GM19452 (cell line): Measurements from ENCODE around the gene TAS2R40.
"Not testable (repeated sequence)": the region's sequence is repeated elsewhere in the genome, so short reads cannot be mapped to it uniquely, and the experiment has no call there.

ENCODE experiments used
- ATAC-seq: cut with Tn5 transposase; IDR thresholded peaks from one replicate; pipeline ENCODE4 v1.9.1; 2021; ENCODE audit not compliant: unreplicated experiment

TAS2R40 gene

GRCh38 chr7:143248761-143249354 lies 27.0 kb downstream of the TAS2R40 start:
- no peak for ATAC-seq

DNA sequence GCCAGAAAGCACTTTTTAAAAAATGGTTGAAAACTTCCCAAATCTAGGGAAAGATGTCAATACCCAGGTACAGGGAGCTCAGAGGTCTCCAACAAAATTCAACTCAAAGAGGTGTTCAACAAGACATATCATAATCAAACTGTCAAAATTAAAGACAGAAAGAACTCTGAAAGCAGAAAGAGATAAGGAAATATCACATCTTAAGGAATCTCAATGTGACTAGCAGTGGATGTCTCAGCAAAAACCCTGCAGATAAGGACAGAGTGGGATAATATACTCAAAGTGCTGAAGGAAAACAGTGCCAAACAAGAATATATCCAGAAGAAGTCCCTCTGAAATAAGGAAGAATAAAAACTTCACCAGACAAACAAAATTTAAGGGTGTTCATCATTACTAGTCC lies 28.4 kb downstream of the TAS2R40 start:
- ATAC-seq, result no peak

GRCh38 chr7:143250822-143251221 lies 29.0 kb downstream of the TAS2R40 start:
- ATAC-seq, result no peak

DNA sequence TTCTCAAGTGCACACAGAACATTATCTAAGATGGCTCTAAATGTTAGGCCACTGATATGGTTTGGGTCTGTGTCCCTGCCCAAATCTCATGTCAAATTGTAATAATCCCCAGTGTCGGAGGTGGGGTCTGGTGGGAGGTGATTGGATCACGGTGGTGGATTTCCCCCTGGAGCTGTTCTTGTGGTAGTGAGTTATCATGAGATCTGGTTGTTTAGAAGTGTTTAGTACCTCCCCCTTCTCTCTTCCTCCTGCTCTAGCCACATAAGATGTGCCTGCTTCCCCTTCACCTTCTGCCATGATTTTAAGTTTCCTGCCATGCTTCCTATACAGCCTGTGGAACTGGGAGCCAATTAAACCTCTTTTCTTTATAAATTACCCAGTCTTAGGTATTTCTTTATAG lies 30.2 kb downstream of the TAS2R40 start:
- no peak for ATAC-seq

DNA sequence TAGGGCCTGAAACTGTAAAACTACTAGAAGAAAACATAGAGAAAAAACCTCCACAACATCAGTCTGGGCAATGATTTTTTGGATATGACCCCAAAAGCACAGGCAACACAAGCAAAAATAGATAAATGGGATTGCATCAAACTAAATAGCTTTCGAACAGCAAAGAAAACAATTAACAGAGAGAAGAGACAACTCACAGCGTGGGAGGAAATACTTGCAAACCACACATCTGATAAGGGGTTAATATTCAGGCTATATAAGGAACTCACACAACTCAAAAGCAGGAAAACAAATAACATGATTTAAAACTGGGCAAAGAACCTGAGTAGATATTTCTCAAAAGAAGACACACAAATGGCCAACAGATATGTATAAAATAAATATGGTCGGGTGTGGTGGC lies 33.7 kb downstream of the TAS2R40 start:
- ATAC-seq, result no peak

DNA sequence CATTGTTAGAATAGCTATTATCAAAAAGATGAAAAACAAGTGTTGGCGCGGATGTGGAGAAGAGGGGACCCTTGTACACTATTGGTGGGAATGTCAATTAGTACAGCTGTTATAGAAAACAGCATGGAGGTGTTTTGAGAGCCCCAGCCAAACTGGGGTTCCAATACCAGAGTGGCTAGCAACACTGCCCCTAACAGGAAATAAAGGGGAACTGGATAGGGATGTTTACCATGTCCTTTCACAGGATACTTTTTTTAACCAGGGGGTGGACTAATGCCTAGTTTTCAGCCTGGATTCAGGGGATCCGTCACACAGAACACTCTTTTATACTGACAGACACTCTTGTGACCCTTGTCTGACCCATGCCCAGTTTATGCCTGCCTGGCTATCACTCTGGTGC lies 34.5 kb downstream of the TAS2R40 start:
- ATAC-seq, result no peak

DNA sequence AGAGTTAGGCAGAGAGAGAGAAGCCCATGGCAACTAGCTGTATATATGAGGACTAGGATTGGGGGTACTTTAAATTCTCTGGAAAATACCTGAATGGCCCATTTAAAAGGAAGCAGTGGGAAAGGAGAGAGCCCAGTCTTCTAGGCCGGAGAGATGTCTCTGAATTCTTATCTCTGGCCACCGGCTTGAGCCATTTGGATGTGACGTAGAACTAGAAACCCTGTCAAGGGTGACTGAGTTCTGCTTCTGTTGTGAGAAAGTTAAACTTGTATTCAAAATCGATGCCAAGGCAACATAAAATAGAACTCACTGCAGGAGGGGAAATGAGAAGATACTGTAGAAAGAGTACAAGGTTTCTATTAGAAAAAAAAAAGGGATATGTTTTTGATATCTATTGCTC lies 35.1 kb downstream of the TAS2R40 start:
- ATAC-seq, result peak; percentile 90

DNA sequence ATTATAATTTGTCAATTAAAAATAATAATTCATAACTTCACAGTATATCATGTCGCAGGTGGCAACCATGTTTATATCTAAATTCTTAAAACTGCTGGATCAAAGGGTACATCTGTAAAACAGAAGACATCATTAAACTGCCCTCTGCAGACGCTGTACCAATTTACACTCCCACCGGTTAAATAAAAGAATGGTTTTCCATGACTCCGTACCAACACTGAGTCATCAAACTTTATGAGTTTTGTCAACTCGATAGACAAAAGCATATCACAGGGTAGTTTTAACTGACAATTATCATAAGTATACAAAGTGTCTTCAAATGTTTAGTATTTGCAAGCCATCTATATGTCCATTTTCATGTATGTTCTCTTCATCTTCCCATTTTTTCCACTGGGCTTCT lies 35.7 kb downstream of the TAS2R40 start:
- no peak for ATAC-seq

DNA sequence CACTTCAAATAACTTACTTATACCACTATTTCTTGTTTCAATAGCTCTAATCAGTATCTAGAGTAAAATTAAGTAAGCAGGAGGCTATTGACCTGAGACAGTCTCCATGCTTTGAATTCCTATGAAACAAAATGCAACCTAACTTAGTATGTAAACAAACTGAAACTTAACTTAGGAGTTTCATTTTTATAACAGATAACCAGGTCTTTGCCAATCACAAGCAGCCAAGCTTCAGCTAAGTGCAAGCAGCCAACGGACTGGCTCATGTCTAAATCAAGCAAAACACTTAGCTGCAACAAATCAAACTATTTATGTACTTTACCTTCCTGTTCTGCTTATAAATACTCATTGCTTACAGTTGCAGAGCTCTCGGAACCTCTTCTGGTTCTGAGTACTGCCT lies 37.0 kb downstream of the TAS2R40 start:
- no peak for ATAC-seq

DNA sequence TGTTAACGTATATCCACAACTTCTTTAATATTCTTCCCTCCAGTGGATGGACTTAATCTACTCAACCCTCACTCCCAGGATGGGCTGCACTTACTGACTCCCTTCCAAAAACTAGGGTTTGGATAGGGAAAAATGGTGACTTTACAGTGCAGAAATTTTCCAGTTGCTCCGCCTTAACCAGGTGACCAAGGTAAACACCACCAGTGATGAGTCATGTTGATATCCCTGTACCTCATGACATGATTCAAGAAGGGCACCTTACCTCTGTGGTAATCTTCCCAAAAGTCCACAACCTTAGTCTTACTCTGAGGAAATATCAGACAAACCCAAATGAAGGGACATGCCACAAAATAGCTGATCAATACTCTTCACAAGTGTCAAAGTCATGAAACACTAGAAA lies 37.9 kb downstream of the TAS2R40 start:
- ATAC-seq, result no peak

GRCh38 chr7:143261901-143262300 lies 40.1 kb downstream of the TAS2R40 start:
- ATAC-seq, result no peak

GRCh38 chr7:143263266-143264195 lies 41.7 kb downstream of the TAS2R40 start, which contains the start of gene GSTK1:
Gene GSTK1, plus strand, starts transcription at chr7:143263441. Its CDS starts 73 bp downstream, at chr7:143263514.
- ATAC-seq, result peak; percentile 96

GRCh38 chr7:143264196-143264568 lies 42.3 kb downstream of the TAS2R40 start:
- ATAC-seq, result not testable (repeated sequence)

DNA sequence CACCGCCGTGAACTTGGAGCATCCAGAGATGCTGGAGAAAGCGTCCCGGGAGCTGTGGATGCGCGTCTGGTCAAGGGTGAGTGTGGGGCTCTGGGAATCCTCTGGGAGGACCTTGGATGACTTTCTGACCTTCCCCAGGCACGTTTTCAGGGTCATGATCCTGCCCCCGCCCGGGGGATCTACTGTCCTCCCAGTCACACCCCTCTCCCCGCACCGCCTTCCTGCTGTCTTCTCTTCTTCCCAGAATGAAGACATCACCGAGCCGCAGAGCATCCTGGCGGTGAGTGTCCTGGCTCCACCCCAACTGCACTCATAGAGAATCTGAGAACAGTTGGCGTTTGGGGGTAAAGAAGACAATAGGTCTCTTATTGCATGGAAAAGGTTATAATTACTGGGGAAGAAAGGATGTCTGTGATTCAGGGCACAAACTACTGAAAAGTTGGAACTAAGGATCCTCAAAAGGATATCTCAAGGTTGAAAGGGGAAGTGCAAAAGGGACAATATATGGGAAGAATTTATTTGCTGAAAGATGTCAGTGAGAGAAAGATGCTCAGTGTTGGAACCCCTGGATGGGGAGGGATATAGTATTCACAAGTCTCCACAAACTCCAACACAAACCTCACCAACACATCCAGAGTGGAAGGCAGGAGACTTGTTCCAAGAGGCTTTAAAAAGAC lies 43.3 kb downstream of the TAS2R40 start:
- no peak for ATAC-seq

GRCh38 chr7:143269251-143269650 lies 47.4 kb downstream of the TAS2R40 start:
- ATAC-seq, result no peak

GRCh38 chr7:143271240-143271639 lies 49.4 kb downstream of the TAS2R40 start:
- ATAC-seq, result no peak
